Measurements from ENCODE around the gene SP7.

GRCh38 chr12:53287741-53288216 lies 48.4 kb downstream of the SP7 start:
- TF ChIP-seq, protein P1, sequence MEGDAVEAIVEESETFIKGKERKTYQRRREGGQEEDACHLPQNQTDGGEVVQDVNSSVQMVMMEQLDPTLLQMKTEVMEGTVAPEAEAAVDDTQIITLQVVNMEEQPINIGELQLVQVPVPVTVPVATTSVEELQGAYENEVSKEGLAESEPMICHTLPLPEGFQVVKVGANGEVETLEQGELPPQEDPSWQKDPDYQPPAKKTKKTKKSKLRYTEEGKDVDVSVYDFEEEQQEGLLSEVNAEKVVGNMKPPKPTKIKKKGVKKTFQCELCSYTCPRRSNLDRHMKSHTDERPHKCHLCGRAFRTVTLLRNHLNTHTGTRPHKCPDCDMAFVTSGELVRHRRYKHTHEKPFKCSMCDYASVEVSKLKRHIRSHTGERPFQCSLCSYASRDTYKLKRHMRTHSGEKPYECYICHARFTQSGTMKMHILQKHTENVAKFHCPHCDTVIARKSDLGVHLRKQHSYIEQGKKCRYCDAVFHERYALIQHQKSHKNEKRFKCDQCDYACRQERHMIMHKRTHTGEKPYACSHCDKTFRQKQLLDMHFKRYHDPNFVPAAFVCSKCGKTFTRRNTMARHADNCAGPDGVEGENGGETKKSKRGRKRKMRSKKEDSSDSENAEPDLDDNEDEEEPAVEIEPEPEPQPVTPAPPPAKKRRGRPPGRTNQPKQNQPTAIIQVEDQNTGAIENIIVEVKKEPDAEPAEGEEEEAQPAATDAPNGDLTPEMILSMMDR (IDR thresholded peaks at IDR 0.05 in 8 of 11, conservative IDR thresholded peaks at IDR 0.05 in 3 of 11) = peak; percentile 66 to 88 (median 78)
- TF ChIP-seq POLR2A (IDR thresholded peaks at IDR 0.05) (no peak), POLR2AphosphoS5 (IDR thresholded peaks at IDR 0.05) (no peak)
